GM19328 (cell line): ENCODE data around the gene UMPS.
A peak's percentile ranks its signal among the peaks of the same experiment; 100 is the strongest.

Experiments
- ATAC-seq: cut with Tn5 transposase; IDR thresholded peaks from one replicate; pipeline ENCODE4 v1.9.1; 2021; ENCODE audit warnings: mild to moderate bottlenecking, moderate library complexity; ENCODE audit not compliant: unreplicated experiment

Gene UMPS

DNA sequence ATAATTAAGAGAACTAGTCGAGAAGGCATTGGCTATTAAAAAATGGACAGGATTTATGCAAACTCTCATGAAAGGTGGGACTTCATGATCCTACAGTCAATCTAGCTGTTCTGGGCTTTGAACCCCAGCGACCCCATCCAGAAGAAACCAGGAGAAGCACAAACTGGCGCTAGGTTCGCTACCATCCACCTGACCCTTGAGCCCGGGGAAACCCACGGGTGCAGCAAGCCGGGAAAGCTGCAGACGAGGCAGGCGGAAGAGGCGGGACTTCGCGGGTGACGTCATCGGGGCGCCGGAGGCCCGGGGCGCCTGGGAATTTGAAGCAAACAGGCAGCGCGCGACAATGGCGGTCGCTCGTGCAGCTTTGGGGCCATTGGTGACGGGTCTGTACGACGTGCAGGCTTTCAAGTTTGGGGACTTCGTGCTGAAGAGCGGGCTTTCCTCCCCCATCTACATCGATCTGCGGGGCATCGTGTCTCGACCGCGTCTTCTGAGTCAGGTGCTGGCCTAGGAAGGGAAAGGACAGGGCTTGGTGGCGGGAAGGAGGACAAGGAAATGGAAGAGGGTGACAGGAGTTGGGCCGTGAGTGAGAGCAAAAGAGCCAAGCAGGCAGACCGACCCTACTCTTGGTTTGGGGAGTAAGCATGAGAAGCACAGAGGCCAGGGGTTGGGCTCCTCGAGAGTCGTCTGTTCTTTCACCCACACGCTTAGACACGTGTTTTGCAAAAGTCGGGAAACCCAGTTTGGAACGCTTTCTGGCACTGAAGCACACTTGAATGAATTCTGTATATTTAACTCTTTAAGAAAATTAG is at the start of gene UMPS:
UMPS (plus strand) TSS at position 324 of the 812 bp plus-strand sequence; CDS start at position 344, 20 bp downstream.
- peak; percentile 87 for ATAC-seq

DNA sequence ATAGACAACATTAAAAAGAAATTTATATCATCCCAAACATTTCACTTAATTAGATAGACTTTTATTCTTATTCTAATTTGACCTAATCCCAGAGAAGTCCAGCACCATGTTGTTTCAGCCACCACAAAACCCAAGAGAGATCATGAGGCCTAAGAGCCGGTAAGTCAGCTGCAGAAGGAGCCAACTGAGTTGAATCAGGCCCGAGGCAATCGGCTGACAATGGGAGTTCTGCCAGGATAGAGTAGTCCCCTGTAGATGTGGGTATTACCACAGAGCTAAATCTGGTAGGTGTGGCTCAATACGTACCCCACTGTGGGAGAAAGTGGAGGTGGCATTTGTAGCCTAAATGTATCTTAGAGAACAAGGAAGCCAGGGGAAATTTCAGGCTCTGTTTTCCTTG is 49.7 kb upstream of the UMPS start:
- no peak for ATAC-seq

DNA sequence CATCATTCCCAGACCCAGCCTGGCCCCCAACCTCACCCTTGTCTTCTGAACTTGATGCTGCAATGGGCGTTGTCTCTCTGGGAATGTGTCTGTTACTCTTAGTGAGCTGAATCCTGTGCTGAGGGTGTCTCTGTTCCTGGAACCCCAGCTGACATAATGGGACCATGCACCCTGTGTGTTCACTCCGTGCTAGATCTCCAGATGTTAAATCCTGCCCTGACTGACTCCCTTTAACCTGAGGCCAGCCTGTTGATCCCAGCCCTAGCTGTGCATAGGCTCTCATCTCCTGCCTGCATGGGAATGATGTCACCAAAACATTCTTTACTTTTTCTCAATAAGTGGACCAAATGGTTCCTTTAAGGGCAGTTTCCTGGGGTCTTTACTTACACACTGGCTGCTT is 48.0 kb upstream of the UMPS start:
- ATAC-seq = no peak

DNA sequence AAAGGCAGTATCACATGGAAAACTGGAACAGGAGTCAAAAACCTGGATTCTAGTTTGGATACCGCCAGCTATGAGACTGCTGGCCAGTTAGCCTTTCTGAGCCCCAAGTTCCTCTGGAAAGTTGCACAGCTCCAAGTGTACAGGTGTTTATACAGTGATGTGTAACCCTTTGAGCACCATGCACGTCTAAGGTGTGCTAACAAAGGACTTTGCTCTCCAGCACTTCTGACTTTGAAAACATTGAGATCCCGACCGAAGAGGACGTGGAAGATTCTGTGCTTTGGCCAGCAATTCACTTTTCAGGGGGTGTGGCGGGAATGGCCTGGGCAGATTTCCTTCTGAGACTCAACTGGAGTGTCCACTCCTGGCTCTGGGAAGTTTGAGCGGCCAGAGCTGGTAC is 45.8 kb upstream of the UMPS start:
- no peak for ATAC-seq

DNA sequence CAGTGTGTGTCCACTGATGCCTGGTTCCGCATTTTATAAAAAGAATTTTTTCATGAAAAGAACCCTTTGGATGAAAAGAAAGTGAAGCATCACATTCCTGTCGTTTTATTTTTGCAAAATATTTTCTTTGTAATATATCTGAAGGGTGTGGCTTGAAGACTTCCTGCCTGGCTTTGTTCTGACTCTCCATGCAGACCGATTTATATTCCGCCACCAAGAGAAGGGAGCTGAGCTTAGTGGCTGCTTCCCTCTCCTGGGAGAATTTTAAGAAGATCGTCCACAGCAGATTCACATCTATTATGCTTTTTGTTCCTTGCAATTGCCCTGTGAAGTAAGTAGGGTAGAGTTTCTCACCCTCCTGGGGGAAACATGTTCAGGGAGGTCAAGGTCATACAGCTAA is 45.2 kb upstream of the UMPS start:
- ATAC-seq = no peak

DNA sequence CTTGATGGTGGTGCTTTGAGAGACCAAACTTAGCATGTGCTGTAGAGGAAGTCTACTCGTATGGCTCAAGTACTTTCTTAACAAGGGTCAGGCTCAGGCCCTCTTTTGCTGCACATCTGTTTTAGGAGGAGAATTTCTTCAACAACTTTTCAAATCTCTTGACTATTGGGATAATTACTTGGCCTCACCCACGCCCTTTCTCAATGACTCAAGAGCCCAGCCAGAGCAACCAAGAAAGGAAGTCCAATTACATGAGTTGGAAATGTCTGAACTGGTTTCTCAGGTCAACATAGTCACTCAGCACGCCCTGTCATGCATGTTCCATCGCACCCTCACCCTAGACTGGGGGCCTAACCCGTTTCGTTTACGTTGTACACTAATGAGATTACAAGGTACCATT is 44.8 kb upstream of the UMPS start:
- ATAC-seq = no peak

DNA sequence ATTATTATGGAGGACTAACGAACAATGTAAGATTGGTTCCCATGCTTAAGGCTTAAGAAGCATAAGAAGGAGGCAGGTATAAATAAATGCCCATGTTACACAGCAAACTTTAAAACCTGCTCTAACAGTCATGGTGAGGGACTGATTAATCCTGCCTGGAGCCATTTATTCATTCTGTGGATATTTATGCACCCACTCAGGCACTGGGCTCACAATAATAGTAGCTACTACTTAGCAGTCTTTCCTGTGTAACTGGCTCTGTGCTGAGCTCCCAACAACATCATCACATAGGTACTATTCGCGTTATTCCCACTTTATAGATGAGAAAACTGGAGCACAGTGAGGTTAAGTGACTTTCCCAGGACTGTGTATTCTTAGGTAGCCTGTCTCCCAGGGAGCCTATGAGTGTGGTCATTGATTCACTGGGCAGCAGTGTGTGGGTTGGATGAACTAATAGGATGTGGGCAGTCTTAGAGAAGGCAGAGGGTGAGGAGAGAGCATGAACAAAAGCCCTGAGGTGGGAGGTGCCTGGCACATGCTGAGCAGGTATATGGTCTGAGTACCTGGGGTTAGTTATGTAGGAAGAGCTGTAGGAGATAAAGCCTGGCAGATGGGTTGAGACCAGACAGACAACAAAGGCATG is 44.1 kb upstream of the UMPS start:
- ATAC-seq = no peak

DNA sequence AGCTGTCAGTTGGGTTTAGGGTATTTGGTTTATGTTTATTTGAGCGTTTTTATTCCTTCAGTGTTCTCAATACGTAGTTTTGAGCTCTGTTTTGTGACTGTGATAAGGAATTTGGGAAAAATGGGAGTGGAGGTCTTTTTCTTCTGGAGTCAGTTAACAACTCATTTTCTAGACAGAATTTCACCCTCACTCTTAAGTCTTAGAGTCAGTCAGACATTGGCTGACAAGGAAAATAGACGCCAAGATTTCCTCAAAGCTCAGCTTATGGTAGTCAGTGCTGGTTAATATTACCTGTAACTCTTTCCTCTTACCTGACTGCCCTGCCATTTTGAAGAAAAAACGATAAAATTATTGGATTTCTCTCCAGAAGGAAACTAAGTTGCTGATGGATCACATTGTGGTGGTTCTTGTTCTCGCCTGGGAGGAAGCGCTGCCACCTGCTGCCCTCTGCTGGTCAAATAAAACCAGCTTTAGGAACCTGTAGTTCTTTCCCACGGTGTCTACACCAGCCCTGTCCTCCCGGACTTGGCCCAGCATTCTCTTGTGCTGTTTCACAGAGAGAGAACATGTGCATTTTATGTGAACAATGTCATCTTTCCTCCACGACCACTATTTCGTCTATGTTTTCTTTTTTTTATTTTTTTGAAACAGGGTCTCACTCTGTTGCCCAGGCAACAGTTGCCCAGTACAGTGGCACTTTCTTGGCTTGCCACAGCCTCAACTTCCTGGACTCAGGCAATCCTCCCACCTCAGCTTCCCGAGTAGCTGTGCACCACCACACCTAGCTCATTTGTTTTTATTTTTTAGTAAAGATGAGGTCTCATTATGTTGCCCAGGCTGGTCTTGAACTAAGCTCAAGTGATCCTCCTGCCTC is 41.4 kb upstream of the UMPS start:
- no peak for ATAC-seq

DNA sequence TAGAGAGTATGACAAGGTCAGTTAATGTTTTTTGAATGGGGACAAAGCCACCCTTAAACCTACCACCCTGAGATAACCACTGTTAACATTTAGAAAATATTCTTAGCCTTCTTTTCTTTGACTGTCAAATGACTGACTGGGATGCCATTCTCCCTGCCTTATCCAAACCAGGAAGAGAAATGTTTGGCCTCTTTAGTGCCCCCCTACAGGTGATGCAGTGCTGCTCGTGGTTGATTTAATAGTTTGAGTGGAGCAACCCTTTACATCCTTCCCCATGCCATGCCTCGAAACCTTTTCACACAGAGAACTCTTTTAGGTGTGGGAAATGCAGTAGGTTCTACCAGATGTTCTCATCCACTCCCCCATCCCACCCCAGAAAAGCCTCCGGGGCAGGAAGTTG is 38.7 kb upstream of the UMPS start:
- ATAC-seq = no peak

DNA sequence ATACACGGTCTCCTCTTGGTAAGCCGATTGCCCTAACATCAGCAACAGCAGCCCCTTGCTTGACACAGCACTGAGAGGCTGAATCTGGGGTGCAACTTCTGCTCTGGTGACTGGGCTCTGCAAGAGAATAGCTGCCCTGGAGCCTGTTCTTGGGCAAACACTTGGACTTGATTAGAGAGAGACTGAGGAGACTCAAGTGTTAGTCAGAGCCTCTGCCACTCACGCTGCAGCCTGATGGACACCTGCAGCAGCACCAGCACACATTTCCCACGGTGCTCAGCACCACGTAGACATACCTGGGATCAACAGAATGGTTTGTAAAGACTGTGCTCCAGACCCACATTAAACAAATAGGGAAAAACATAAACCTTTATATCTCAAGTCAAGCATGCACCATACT is 35.8 kb upstream of the UMPS start:
- no peak for ATAC-seq

DNA sequence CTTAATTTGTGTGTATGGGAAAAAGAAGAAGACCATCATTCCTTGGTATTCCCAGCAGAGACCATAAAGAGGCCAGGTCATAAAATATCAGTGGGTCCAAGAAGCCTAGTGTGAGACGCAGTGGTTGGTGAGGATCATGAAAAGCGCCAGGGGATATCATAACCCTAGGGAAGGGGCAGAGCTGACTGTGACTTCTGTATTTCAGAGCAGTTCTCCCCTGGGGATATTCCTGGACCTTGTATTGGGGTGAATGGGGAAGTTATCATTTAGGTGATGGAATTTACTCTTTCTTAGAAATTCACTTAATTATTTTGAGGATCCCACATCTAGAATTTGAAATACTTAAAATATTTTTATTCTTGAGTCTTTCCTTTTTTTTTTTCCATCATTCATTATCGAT is 34.9 kb upstream of the UMPS start:
- ATAC-seq = no peak

DNA sequence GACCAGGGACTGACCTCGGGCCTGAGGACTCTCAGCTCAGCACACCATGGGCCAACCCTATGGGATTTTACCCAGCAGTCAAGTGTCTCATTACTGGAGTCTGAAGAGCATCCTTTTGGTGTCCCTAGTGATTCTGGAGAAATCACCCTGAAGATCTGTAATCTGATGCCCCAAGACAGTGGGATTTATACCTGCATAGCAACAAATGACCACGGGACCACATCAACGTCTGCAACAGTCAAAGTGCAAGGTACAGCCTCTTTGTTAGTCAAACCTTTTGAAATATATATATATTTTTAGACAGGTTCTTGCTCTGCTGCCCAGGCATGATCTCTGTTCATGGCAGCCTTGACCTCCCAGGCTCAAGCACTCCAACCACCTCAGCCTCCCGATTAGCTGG is 34.2 kb upstream of the UMPS start:
- ATAC-seq = no peak

DNA sequence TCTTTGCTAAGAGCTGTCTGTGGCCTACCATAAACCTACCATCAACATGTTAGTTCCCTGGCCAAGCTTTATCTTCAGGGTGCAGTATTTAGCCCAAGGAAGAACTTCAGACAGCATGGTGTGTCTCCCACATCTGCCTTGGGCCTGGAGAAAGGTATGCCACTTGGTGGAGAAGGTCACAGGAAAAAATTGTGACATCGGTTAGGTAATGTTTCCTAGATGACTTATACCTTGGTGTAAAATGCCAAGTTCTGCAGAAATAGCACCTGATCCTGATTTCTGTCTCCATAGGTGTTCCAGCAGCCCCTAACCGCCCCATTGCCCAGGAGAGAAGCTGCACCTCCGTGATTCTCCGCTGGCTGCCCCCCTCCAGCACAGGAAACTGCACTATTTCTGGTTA is 33.0 kb upstream of the UMPS start:
- ATAC-seq = no peak

DNA sequence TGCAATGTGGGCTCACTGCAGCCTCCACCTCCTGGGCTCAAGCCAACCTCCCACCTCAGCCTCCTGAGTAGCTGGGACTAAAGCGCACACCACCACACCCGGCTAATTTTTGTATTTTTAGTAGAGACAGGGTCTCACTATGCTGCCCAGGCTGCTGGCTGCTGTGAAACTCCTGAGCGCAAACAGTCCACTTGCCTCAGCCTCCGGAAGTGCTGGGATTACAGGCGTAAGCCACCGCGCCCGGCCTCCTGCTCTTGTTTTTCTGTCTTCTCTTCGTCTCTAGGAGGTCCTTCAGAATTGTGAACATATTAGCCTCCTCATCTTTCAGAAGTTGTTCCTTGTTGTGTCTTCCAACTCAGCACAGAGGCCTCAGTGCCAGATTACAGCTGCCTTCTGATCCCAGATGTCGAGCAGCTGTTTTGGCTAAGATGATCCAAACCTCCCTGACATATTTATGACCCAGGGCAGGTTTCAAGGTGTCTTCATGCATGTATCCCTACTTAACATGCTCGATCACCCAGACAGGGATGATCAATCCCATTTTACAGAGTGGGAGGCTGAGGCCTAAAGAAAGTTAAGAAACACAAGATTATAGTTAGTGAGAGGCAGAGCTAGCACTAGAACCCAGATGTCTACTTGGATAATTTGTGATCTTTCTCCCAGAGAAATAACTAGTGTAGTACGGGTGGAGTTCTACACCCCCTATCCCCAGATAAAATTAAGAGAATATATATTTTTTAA is 32.1 kb upstream of the UMPS start:
- no peak for ATAC-seq

DNA sequence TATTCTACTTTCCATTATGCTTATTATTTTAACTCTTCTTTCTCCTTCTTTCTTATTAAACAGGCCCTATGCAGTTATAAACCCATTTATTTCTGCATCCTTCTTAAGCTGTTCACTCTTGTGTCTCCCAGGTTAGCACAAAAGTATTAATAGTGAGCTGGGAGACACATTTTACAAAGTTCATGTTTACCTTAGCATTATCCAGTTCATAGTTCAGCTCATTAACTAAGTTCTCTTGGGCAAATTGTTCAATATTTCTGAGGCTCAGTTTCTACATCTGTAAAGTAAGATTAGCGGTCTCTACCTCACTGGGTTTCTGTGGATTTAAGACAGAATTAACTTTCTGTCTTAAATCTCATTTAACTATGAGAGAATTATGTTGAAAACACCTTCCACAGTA is 31.2 kb upstream of the UMPS start:
- ATAC-seq = no peak

DNA sequence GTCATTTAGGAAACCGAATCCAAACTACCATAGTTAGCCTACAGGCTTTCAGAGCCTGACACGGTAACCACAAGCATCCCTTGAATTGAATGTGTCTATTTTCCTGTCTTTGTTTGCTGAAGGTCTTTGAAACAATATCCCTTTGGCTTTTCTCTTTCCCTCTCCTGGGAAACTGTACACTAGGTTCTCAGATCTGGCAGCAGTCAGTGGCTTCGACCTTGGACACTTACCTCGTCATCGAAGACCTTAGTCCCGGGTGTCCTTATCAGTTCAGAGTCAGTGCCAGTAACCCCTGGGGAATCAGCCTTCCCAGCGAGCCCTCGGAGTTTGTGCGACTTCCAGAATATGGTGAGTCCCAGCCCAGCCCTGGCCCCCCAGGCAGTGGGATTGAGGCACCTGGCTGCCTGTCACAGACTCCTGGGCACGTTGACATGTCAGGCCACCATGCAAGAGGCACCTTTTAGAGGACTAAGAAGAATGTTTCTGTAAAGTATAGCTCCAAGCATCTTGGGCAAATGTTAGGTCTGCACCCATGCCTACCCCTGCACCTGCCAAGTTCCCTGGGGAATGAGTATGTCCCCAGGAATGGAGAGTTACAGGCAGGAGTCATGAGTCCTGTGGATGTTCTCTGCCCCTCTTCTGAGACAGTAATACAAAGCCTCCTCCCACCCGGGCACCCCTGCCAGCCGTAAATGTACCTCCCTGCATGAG is 30.4 kb upstream of the UMPS start:
- ATAC-seq = no peak

DNA sequence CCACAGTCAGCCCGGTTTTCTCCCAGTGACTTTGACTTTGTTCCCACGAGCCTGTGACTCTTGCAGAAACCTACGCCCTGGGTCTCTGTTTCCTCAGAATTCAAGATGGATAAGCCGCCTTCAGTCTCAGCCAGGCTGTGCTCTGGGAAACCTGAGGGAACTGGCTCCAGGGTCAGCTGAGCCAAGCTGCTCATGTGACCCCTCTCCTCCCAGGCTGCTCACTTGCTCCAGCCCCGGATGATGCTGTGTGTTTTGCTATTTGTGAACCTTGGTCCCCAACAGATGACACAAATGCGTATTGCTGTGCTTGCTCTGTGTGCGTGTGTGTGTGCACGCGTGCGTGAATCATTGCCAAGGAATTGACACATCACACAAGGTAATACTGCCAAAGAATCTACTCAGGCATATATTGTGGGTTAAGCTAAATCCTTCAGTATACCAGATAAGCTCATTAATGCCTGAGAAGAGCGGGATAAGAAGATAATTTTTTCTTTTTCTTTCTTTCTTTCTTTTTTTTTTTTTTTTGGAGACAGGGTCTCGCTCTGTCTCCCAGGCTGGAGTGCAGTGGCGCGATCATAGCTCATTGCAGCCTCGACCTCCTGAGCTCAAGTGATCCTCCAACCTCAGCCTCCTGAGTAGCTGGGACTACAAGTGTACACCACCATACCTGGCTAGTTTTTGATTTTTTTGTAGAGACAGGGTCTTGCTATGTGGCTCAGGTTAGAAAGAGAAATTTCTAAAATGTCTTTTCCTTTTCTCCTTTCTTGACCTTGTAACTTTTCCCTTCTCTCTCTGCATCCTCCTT is 29.2 kb upstream of the UMPS start:
- ATAC-seq = no peak

DNA sequence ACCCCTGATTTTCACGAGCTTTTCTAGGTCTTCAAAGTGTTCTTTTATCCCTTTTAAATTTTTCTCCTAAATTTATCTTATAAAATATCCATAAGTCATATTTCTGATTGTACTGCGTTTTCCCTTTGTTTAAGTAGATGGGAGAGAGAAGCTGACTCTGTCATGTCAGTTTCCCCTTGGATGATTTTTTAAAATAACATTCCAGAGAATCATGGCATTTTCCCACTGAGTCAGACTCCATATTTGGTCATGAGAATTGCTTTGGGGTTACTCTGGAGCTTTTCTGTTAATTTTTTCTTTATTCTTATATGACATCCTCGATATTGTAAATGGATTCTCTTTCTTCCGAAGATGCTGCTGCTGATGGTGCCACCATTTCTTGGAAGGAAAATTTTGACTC is 28.6 kb upstream of the UMPS start:
- ATAC-seq = no peak

DNA sequence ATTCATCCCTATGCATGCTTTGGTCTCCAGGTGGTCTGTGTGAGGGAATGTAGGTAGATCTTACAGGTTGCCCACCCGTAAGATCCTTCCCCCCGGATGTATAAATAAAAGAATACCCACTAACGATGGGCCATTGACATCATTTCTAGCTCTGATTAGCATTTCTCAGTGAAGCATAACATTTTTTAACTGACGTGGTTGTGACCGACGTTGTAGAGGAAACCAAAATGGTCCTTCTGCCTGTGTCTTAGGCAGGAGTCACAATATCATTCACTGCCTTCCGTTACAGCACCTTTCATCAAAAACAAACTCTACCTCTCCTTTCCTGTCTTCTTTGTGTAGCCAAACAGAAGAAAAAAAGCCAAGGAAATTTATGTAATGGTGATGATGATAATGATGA is 27.3 kb upstream of the UMPS start:
- no peak for ATAC-seq

DNA sequence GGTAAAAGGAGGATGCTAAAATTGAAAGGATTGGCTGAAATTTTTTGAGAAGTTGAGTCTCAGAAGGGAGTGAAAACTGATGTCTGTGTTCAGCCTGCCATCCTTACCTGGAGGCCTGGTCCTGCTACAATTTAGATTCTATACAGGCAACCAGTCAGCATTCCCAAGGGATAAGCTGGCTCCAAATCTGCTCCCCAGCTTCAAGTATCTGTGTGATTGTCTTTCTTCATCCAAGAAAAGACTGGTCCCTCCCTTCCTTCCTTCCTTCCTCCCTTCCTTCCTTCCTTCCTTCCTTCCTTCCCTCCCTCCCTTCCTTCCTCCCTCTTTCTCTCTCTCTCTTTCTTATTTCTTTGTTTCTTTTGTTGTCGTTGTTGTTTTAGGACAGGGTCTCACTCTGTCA is 24.7 kb upstream of the UMPS start:
- no peak for ATAC-seq
